ENCODE data around the gene ANKRD52. TPM values are rescaled to one million over a fixed set of nuclear protein-coding genes. Genes with fewer than 3 reads are reported as not detected.
A peak's percentile ranks its signal among the peaks of the same experiment; 100 is the strongest.
"Not testable (repeated sequence)": the region's sequence is repeated elsewhere in the genome, so short reads cannot be mapped to it uniquely, and the experiment has no call there.

ANKRD52 gene
- total and polyA plus RNA-seq, 2 of the 8 experiments (the other 6 are each of a cell fraction or from before 2014, with no cell fraction given): 14.0 to 36.3 TPM

DNA sequence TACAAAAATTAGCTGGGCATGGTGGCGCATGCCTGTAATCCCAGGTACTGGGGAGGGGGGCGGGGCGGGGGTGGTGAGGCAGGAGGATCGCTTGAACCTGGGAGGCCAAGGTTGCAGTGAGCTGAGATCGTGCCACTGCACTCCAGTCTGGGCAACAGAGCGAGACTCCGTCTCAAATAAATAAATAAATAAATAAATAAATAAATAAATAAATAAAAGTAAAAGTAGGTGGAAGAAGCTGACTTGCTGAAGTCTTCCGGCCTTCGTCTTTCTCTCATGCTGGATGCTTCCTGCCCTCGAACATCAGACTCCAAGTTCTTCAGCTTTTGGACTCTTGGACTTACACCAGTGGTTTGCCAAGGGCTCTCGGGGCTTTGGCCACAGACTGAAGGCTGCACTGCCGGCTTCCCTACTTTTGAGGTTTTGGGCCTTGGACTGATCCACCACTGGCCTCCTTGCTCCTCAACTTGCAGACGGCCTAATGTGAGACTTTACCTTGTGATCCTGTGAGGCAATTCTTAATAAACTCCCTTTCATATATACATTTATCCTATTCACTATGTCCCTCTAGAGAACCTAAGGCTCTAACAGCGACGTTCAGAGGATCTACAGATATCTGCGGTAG lies 8.0 kb upstream of the ANKRD52 start:
- not testable (repeated sequence) for H3K4ac ChIP-seq (replicated peaks; ENCODE audit: insufficient read length, low read depth, low read length); H3K79me1 ChIP-seq (ENCODE audit: low read depth, low read length); H4K20me1 ChIP-seq (replicated peaks in 1 of 2; ENCODE audit: control insufficient read depth in 1 of 2, insufficient read depth in 2 of 2, low read length in 2 of 2); H3K23me2 ChIP-seq (ENCODE audit: low read depth, low read length); H4K91ac ChIP-seq (replicated peaks; ENCODE audit: insufficient read length, low read length); H3K79me2 ChIP-seq (ENCODE audit: control insufficient read depth in 1 of 2, insufficient read depth in 2 of 2, low read length in 2 of 2); FAIRE-seq; H3K27me3 ChIP-seq (replicated peaks in 1 of 4; ENCODE audit: control insufficient read depth in 3 of 4, extremely low read depth in 1 of 4, insufficient read depth in 3 of 4, low read length in 3 of 4); H3K56ac ChIP-seq (replicated peaks; ENCODE audit: insufficient read length, low read depth, low read length); H2BK20ac ChIP-seq (ENCODE audit: low read length); H2AK5ac ChIP-seq (ENCODE audit: low read depth, low read length); H2BK120ac ChIP-seq (replicated peaks; ENCODE audit: low read depth, low read length); H2BK12ac ChIP-seq (ENCODE audit: low read depth, low read length); H3K27ac ChIP-seq (ENCODE audit: low read depth, low read length); H3K9me3 ChIP-seq (ENCODE audit: insufficient read depth in 2 of 2, low read depth in 1 of 2, low read length in 1 of 2); H3K4me1 ChIP-seq (replicated peaks in 1 of 4; ENCODE audit: control insufficient read depth in 3 of 4, insufficient read depth in 4 of 4, low read length in 3 of 4); H3K14ac ChIP-seq (ENCODE audit: insufficient read length); H3K23ac ChIP-seq (ENCODE audit: insufficient read length)
- ChIA-PET CTCF (ENCODE audit: partially characterized antibody) (interaction anchor here (0.7 to 3.4 kb wide), 21 partner anchors 9 to 127 kb away, joined by 3 to 20 read pairs (median 4); partner anchors contain the start of genes ANKRD52 and RNF41), POLR2A (ENCODE audit: partially characterized antibody) (interaction anchor here (0.6 to 2.8 kb wide), 34 partner anchors 8 to 221 kb away, joined by 3 to 24 read pairs (median 4); partner anchors contain the start of genes ANKRD52, CS, ESYT1 and MYL6)
- Histone ChIP-seq H3K18ac (ENCODE audit: extremely low read depth, low read length) (0 out of 2 replicates have a peak overlapping the region, but pooled peaks have one; percentile 24), H4K5ac (ENCODE audit: insufficient read length, low read depth, low read length) (peak overlapping the region; percentile 48), H2AFZ (ENCODE audit: low read length) (peak overlapping the region; percentile 47), H3K9ac (replicated peaks in 1 of 4; ENCODE audit: extremely low read depth in 1 of 4, low read depth in 3 of 4, low read length in 3 of 4) (peak overlapping the region in 3 of 4 experiments; percentile 74 to 84 (median 84); a peak in 6 of 7 replicates), H2BK5ac (ENCODE audit: low read depth, low read length) (0 out of 2 replicates have a peak overlapping the region, but pooled peaks have one; percentile 99), H3K4me3 (ENCODE audit: extremely low read depth in 1 of 4, insufficient read depth in 2 of 4, low read depth in 3 of 4, low read length in 4 of 4) (peak overlapping the region; percentile 82 to 88 (median 87)), H4K8ac (ENCODE audit: extremely low read depth, insufficient read depth, low read length) (0 out of 2 replicates have a peak overlapping the region, but pooled peaks have one; percentile 77), H2BK15ac (ENCODE audit: low read length) (0 out of 2 replicates have a peak overlapping the region, but pooled peaks have one; percentile 40), H3K36me3 (ENCODE audit: control insufficient read depth in 2 of 4, insufficient read depth in 4 of 4, low read length in 3 of 4) (peaks cover 0 to 19% (median 4%) of the 10 kb centered on the region in 4 experiments; a peak in 2 of 8 replicates), H3K4me2 (ENCODE audit: insufficient read depth in 1 of 2, low read depth in 2 of 2, low read length in 2 of 2) (peak overlapping the region; percentile 83 to 86)
- WGBS, 2 experiments (ENCODE audit: extremely low coverage in 1 of 2, insufficient coverage in 1 of 2, insufficient read length in 1 of 2, insufficient replicate concordance in 2 of 2, low coverage in 1 of 2, low lambda C conversion rate in 2 of 2, missing lambda C conversion rate in 1 of 2): 69% methylated on average over 13 of the region's 16 CpGs; no CpG with 5 or more reads in 1 of the 2 experiments
- DNase-seq (ENCODE audit: low read depth in 1 of 2, low spot score in 2 of 2): peak in 1 of 2 experiments; percentile 51

Measured in H1 (cell line).